Neuronal stem cell (in vitro differentiated cells): ENCODE results near the gene TMEM198.

Source experiments
- DNase-seq: peaks from one replicate; pipeline ENCODE4 v3.0.0-alpha.2; 2013; ENCODE audit warnings: low spot score
- H2AFZ ChIP-seq: one replicate; pipeline ENCODE4 v1.6.1; 2013; ENCODE audit warnings: mild to moderate bottlenecking, low read length, inconsistent platforms
- H2AK5ac ChIP-seq: 2 replicates; pipeline ENCODE4 v1.6.1; 2013; ENCODE audit warnings: low read depth, mild to moderate bottlenecking, inconsistent platforms, low read length, moderate library complexity, mixed read lengths
- H2BK120ac ChIP-seq: 2 replicates; pipeline ENCODE4 v1.6.1; 2013; ENCODE audit warnings: low read depth, mild to moderate bottlenecking, inconsistent platforms, low read length, moderate library complexity, mixed read lengths
- H2BK12ac ChIP-seq: one replicate; pipeline ENCODE4 v1.6.1; 2013; ENCODE audit warnings: low read length, inconsistent platforms
- H2BK15ac ChIP-seq: 2 replicates; pipeline ENCODE4 v1.6.1; 2013; ENCODE audit warnings: mild to moderate bottlenecking, low read length, inconsistent platforms, mixed read lengths
- H2BK5ac ChIP-seq: one replicate; pipeline ENCODE4 v1.6.1; 2013; ENCODE audit warnings: inconsistent platforms, mild to moderate bottlenecking, low read length, moderate library complexity
- H3K14ac ChIP-seq: one replicate; pipeline ENCODE4 v1.6.1; 2013; ENCODE audit warnings: low read length, inconsistent platforms
- H3K18ac ChIP-seq: 2 replicates; pipeline ENCODE4 v1.6.1; 2013; ENCODE audit warnings: low read length, inconsistent platforms
- H3K23ac ChIP-seq: 2 replicates; pipeline ENCODE4 v1.6.1; 2013; ENCODE audit warnings: low read depth, mild to moderate bottlenecking, mixed read lengths, low read length, inconsistent platforms; ENCODE audit not compliant: poor library complexity
- H3K27ac ChIP-seq: replicated peaks from 3 replicates; pipeline ENCODE4 v1.5.1; 2013; ENCODE audit warnings: low read length, inconsistent platforms
- H3K27me3 ChIP-seq, 3 experiments: 2 replicates each; pipeline ENCODE4 v1.6.1; 2013; ENCODE audit warnings: low read length in 3 of 3, mild to moderate bottlenecking in 2 of 3, inconsistent platforms in 1 of 3, low read depth in 1 of 3, mixed read lengths in 1 of 3, moderate library complexity in 1 of 3; ENCODE audit not compliant: control insufficient read depth in 3 of 3, insufficient read depth in 3 of 3
- H3K36me3 ChIP-seq, 2 donors: replicated peaks in 1 of 2; 2 replicates each; pipeline ENCODE4 v1.6.1; 2013; ENCODE audit warnings: low read length in 2 of 2; ENCODE audit not compliant: control insufficient read depth in 2 of 2, insufficient read depth in 2 of 2
- H3K4ac ChIP-seq: 2 replicates; pipeline ENCODE4 v1.6.1; 2013; ENCODE audit warnings: inconsistent platforms, mild to moderate bottlenecking, low read length, moderate library complexity
- H3K4me1 ChIP-seq, 2 donors: 1 replicate in 1 of 2; 2 replicates in 1 of 2; pipeline ENCODE4 v1.6.1; 2013; ENCODE audit warnings: low read length in 2 of 2, low read depth in 1 of 2; ENCODE audit not compliant: control insufficient read depth in 2 of 2, insufficient read depth in 1 of 2
- H3K4me2 ChIP-seq: one replicate; pipeline ENCODE4 v1.6.1; 2013; ENCODE audit warnings: mild to moderate bottlenecking, low read length, inconsistent platforms; ENCODE audit not compliant: insufficient read depth, poor library complexity, severe bottlenecking
- H3K4me3 ChIP-seq, 2 donors: 2 replicates each; pipeline ENCODE4 v1.5.1; 2013; ENCODE audit warnings: low read length in 2 of 2, mild to moderate bottlenecking in 2 of 2, inconsistent platforms in 1 of 2, moderate library complexity in 1 of 2
- H3K79me1 ChIP-seq: one replicate; pipeline ENCODE4 v1.6.1; 2013; ENCODE audit warnings: low read depth, mild to moderate bottlenecking, inconsistent platforms, low read length, moderate library complexity
- H3K9ac ChIP-seq: one replicate; pipeline ENCODE4 v1.6.1; 2013; ENCODE audit warnings: mild to moderate bottlenecking, low read depth, low read length, inconsistent platforms; ENCODE audit not compliant: poor library complexity
- H3K9me3 ChIP-seq, 2 donors: replicated peaks in 1 of 2; 2 replicates each; pipeline versions ENCODE3 to v1.6.1; 2013; ENCODE audit warnings: low read length in 2 of 2, mild to moderate bottlenecking in 2 of 2, inconsistent platforms in 1 of 2, low read depth in 1 of 2, mixed read lengths in 1 of 2, moderate library complexity in 1 of 2; ENCODE audit not compliant: control insufficient read depth in 2 of 2, insufficient read depth in 1 of 2
- H4K8ac ChIP-seq: one replicate; pipeline ENCODE4 v1.6.1; 2013; ENCODE audit warnings: low read depth, mild to moderate bottlenecking, inconsistent platforms, low read length, moderate library complexity
- H4K91ac ChIP-seq: one replicate; pipeline ENCODE4 v1.6.1; 2013; ENCODE audit warnings: low read length, low read depth, mild to moderate bottlenecking, inconsistent platforms; ENCODE audit not compliant: poor library complexity
- WGBS, 2 donors: extraction: QIAGEN DNeasy Blood & Tissue Kit; methylation state at CpG; one replicate each; pipeline ENCODE4 v1.1.7; 2013; ENCODE audit warnings: missing lambda C conversion rate in 2 of 2, mixed read lengths in 1 of 2; ENCODE audit not compliant: insufficient read length in 2 of 2, insufficient replicate concordance in 1 of 2; ENCODE audit errors: extremely low coverage in 2 of 2; 5-methylcytosine and 5-hydroxymethylcytosine counted together

Gene TMEM198

DNA sequence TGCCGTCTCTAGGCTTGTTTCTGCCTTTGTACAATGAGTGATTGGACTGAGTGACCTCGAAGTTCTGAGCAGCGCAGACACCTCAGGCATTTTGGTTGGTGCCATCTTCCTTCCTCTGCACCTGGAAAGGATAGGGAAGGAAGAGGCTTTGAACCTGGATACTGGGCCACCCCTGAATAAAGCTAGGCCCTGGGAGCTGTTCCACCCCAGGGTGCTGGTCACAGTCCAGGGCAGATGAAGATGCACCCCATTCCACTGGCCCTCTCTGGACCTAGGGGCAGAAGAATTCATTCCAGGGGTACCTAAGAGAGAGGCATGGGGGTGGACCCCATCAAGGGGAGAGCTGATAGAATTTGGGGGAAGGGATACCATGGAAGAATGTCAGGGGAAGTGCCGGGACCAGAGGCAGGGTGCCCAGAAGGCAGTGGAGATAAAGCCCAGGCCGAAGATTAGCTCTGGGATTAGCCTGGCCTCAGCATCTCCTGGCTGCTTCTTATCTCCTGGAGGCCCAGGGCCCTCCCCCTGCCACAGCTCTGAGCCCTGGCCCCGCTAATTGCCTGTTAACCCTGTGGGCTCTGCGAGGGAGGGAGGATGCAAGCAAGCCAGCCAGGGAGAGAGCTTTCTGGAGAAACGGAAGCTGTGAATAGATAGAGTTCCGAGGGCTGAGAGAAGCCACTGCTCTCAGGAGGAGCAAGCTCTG, 18.1 kb upstream of the TMEM198 start:
- Histone ChIP-seq H4K91ac (no peak overlapping the region), H3K14ac (no peak overlapping the region), H2BK120ac (no peak overlapping the region), H2AFZ (peak overlapping the region; percentile 52), H4K8ac (no peak overlapping the region), H3K36me3 (no peaks in the 10 kb centered on the region), H3K27ac (peak overlapping the region; percentile 17), H3K27me3 (peaks cover 4 to 69% (median 48%) of the 10 kb centered on the region in 3 experiments), H3K4me1 (peaks cover 42 to 49% of the 10 kb centered on the region in 2 donors), H2BK15ac (peak overlapping the region; percentile 23), H3K4ac (no peak overlapping the region), H3K4me2 (peak overlapping the region; percentile 31), H2BK5ac (no peak overlapping the region), H3K18ac (no peak overlapping the region), H3K9me3 (no peaks in the 10 kb centered on the region), H3K23ac (no peak overlapping the region), H2BK12ac (no peak overlapping the region), H3K79me1 (no peaks in the 10 kb centered on the region), H3K4me3 (no peak overlapping the region), H3K9ac (no peak overlapping the region), H2AK5ac (no peak overlapping the region)
- no CpG with 5 or more reads among the region's 9 CpGs for WGBS, 2 donors
- DNase-seq, result no peak

DNA sequence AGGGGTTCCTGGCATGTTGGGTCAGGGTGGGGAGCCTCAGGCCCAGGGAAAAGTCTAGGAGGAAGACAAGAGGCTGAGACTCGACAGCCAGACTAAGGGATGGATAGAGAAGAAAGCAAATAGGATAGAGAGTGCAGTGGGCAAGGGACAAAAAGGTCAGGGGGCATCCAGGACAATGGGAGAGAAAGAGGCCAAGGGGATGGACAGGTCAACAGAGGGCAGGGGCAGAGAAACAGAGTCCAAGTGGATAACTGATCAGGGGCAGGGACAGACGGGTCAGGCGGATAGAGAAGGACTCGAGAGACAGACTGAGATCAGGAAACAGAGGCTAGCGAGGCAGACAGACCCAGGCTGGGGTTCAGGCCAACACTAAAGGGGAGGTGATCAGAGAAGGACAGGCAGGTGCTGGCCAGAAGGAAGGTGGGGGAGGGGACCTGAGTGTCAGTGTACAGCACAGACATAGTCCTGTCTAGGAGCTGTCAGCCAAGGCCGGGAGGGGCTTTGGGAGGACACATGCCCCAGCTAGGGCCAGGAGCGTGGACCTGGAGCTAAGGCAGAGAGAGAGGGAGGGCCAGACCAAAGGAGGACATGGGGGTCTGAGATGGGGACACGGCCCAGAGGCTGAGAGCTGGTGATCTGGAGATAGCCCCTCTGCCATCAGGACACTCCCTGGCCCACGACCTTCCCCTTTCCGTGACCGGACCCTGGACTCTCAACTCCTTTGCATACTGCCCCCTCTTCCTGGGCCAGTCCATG, 17.3 kb upstream of the TMEM198 start:
- Histone ChIP-seq H2BK12ac (no peak overlapping the region), H3K18ac (peak overlapping the region; percentile 79), H2BK5ac (no peak overlapping the region), H3K79me1 (no peaks in the 10 kb centered on the region), H3K27ac (peak overlapping the region; percentile 17), H3K9me3 (no peaks in the 10 kb centered on the region), H3K23ac (peak overlapping the region; percentile 70), H3K4me1 (peaks cover 37 to 43% of the 10 kb centered on the region in 2 donors), H3K14ac (peak overlapping the region; percentile 72), H2BK120ac (no peak overlapping the region), H3K27me3 (peaks cover 4 to 71% (median 48%) of the 10 kb centered on the region in 3 experiments), H3K4me2 (peak overlapping the region; percentile 31), H2AK5ac (peak overlapping the region; percentile 44), H3K4me3 (no peak overlapping the region), H2BK15ac (no peak overlapping the region), H3K9ac (no peak overlapping the region), H3K36me3 (no peaks in the 10 kb centered on the region), H3K4ac (no peak overlapping the region), H2AFZ (peak overlapping the region; percentile 52), H4K91ac (no peak overlapping the region), H4K8ac (no peak overlapping the region)
- no peak for DNase-seq
- no CpG with 5 or more reads among the region's 11 CpGs for WGBS, 2 donors

DNA sequence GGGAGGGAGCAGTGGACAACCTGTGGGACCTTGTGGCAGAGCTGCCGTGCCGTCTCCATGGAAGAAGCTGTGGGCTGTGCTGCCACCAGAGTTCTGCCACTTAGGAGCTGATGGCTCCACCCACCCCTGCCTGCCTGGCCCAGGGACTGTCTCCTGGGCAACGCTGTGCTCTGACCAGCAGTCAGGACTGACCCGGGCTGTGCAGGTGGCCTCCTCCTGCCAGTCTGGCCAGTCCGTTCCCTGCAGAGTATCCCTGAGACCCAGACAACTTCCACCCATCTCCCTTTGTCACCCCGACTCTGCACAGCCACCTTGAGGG, 16.8 kb upstream of the TMEM198 start:
- whole genome bisulfite sequencing, 2 donors, result no CpG with 5 or more reads among the region's 6 CpGs
- Histone ChIP-seq H2BK12ac (peak overlapping the region; percentile 69), H4K8ac (no peak overlapping the region), H4K91ac (no peak overlapping the region), H3K18ac (peak overlapping the region; percentile 79), H2AFZ (no peak overlapping the region), H3K4me1 (peaks cover 32 to 38% of the 10 kb centered on the region in 2 donors), H3K79me1 (no peaks in the 10 kb centered on the region), H3K4ac (peak overlapping the region; percentile 1), H3K4me2 (no peak overlapping the region), H3K36me3 (no peaks in the 10 kb centered on the region), H3K27ac (no peak overlapping the region), H2BK120ac (no peak overlapping the region), H2BK5ac (no peak overlapping the region), H3K9me3 (no peaks in the 10 kb centered on the region), H3K23ac (peak overlapping the region; percentile 70), H3K14ac (peak overlapping the region; percentile 72), H3K4me3 (no peak overlapping the region), H3K27me3 (peaks cover 4 to 71% (median 44%) of the 10 kb centered on the region in 3 experiments), H2BK15ac (no peak overlapping the region), H3K9ac (peak overlapping the region; percentile 71), H2AK5ac (peak overlapping the region; percentile 44)
- no peak for DNase-seq

DNA sequence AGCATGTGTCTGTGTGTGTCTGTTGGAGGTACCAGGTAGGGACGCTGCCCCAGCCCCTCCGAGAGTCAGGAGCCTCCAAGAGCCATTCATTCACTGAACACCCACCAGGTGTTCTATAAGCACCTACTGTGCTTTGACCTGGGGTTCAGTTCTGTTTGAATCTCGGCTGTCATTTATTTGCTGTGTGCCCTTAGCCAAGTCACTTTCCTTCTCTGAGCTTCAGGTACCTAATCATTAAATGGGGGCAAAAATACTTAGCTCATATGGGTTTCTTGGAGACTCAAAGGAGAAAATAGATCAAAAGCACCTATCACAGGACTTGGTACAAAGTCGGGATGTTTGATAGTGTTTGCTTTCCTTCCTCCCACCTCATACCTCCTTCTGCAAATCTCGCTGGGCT, 16.4 kb upstream of the TMEM198 start:
- Histone ChIP-seq H3K4me1 (peaks cover 30 to 35% of the 10 kb centered on the region in 2 donors), H2AFZ (no peak overlapping the region), H3K4me3 (no peak overlapping the region), H2BK15ac (no peak overlapping the region), H3K27me3 (peaks cover 4 to 75% (median 41%) of the 10 kb centered on the region in 3 experiments), H2BK12ac (peak overlapping the region; percentile 69), H3K4me2 (no peak overlapping the region), H3K4ac (no peak overlapping the region), H4K91ac (no peak overlapping the region), H4K8ac (no peak overlapping the region), H3K36me3 (no peaks in the 10 kb centered on the region), H2BK5ac (no peak overlapping the region), H3K18ac (peak overlapping the region; percentile 79), H3K23ac (peak overlapping the region; percentile 70), H3K9me3 (no peaks in the 10 kb centered on the region), H2AK5ac (no peak overlapping the region), H2BK120ac (no peak overlapping the region), H3K27ac (no peak overlapping the region), H3K14ac (no peak overlapping the region), H3K79me1 (no peaks in the 10 kb centered on the region), H3K9ac (peak overlapping the region; percentile 71)
- DNase-seq, result no peak
- WGBS, 2 donors, result no CpG with 5 or more reads among the region's 5 CpGs
